ENCODE results near the gene PDZD7.
A peak's percentile ranks its signal among the peaks of the same experiment; 100 is the strongest.

The PDZD7 gene

GRCh38 chr10:100968863-100969186, 62.1 kb downstream of the PDZD7 start:
- Histone ChIP-seq H3K27ac (ENCODE audit: poor library complexity, severe bottlenecking) (no peak overlapping the region), H3K4me3 (ENCODE audit: severe bottlenecking) (peak overlapping the region; percentile 43), H3K9me3 (ENCODE audit: severe bottlenecking) (no peaks in the 10 kb centered on the region), H3K4me1 (ENCODE audit: insufficient read depth, poor library complexity, severe bottlenecking) (peaks cover 3% of the 10 kb centered on the region), H3K27me3 (ENCODE audit: insufficient read depth, poor library complexity, severe bottlenecking) (no peaks in the 10 kb centered on the region), H3K36me3 (ENCODE audit: low read depth) (peaks cover 5% of the 10 kb centered on the region; the same call in 1 of the 2 replicates)
- no peak for TF ChIP-seq CTCF (IDR thresholded peaks at IDR 0.05; ENCODE audit: poor library complexity, severe bottlenecking)
- ATAC-seq (ENCODE audit: low read depth), result peak; percentile 5; the same call in 2 of the 3 replicates
- DNase-seq (ENCODE audit: low spot score), result no peak

DNA sequence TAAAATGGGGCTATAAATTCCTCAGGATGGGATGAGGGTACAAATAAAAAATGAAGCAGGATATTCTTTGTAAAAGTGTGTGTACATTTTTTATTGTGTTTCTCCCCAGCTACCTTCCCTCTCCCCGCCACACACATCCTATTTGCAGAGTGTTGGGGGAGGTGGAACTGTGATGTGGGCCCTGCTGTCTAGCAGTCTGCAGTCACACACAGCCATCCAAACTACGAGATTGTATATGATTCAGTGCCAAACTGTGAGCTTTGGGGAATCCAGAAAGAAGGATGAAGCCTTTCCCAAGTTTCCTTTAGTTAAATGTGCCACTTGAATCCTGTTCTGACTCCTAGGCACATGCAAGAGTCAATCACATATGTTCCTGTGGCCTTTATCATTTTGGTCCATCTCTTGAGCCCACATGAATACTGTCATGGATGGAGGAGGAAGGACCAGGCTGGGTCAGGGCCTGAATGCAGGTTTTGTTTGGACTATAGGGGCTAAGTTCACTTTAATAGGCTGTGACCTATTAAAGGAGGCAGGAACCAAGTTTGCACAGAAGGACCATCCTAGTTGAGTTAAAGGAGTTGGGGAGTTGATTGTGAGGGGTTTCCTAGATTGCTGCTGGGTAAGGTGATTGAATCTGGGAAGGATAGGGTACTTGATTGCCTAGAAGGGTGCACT, 62.7 kb downstream of the PDZD7 start:
- Histone ChIP-seq H3K9me3 (ENCODE audit: severe bottlenecking) (no peaks in the 10 kb centered on the region), H3K4me1 (ENCODE audit: insufficient read depth, poor library complexity, severe bottlenecking) (peaks cover 3% of the 10 kb centered on the region), H3K27me3 (ENCODE audit: insufficient read depth, poor library complexity, severe bottlenecking) (no peaks in the 10 kb centered on the region), H3K36me3 (ENCODE audit: low read depth) (peaks cover 11% of the 10 kb centered on the region; the same call in 1 of the 2 replicates), H3K4me3 (ENCODE audit: severe bottlenecking) (no peak overlapping the region), H3K27ac (ENCODE audit: poor library complexity, severe bottlenecking) (no peak overlapping the region)
- no peak for TF ChIP-seq CTCF (IDR thresholded peaks at IDR 0.05; ENCODE audit: poor library complexity, severe bottlenecking)
- ATAC-seq (ENCODE audit: low read depth) (no peak), DNase-seq (ENCODE audit: low spot score) (no peak)

DNA sequence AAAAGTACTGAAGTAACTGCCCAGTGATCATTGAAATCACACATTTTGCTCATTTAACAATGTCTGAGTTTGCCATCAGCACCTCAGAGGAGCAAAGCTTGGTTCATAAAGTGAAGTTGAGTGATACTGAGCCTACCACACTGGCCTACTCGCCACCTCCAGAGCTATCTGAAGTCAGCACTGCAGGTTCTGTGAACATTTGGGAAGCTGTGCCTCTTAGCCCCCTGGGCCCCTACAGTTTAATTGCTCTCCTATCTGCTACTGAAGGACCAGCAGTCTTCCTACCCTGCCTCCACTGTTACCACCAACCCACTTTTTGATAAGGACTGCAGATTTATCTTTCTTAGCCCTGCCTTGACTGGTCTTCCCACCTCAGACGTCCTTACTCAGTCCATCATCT, 63.6 kb downstream of the PDZD7 start:
- no peak for TF ChIP-seq CTCF (IDR thresholded peaks at IDR 0.05; ENCODE audit: poor library complexity, severe bottlenecking)
- ATAC-seq (ENCODE audit: low read depth) (no peak), DNase-seq (ENCODE audit: low spot score) (no peak)
- Histone ChIP-seq H3K9me3 (ENCODE audit: severe bottlenecking) (no peaks in the 10 kb centered on the region), H3K4me3 (ENCODE audit: severe bottlenecking) (no peak overlapping the region), H3K27me3 (ENCODE audit: insufficient read depth, poor library complexity, severe bottlenecking) (no peaks in the 10 kb centered on the region), H3K27ac (ENCODE audit: poor library complexity, severe bottlenecking) (no peak overlapping the region), H3K4me1 (ENCODE audit: insufficient read depth, poor library complexity, severe bottlenecking) (peaks cover 3% of the 10 kb centered on the region), H3K36me3 (ENCODE audit: low read depth) (peaks cover 20% of the 10 kb centered on the region)

DNA sequence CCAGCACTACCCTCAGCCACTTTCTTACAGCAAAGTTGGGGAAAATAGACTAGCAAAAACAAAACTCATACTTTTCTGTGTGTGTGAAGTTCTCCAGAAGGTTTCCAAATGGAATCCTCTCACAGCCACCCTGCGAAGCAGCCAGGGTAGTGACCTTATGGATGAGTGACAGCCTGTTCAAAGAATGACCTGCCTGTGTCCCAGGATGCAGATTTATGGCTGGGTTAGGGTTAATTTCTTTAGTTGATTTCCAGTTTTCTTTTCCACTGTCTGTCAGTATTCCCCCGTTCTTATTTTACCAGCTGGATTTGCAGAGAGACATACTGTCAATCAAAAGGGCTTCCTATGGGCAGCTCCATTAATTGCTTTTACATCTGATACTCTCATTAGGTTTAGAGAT, 64.0 kb downstream of the PDZD7 start:
- no peak for TF ChIP-seq CTCF (IDR thresholded peaks at IDR 0.05; ENCODE audit: poor library complexity, severe bottlenecking)
- no peak for ATAC-seq (ENCODE audit: low read depth)
- no peaks in the 10 kb centered on the region for H3K27me3 ChIP-seq (ENCODE audit: insufficient read depth, poor library complexity, severe bottlenecking)
- no peaks in the 10 kb centered on the region for H3K9me3 ChIP-seq (ENCODE audit: severe bottlenecking)
- DNase-seq (ENCODE audit: low spot score), result no peak
- H3K4me3 ChIP-seq (ENCODE audit: severe bottlenecking), result no peak overlapping the region
- H3K36me3 ChIP-seq (ENCODE audit: low read depth), result peaks cover 24% of the 10 kb centered on the region
- peaks cover 3% of the 10 kb centered on the region for H3K4me1 ChIP-seq (ENCODE audit: insufficient read depth, poor library complexity, severe bottlenecking)
- no peak overlapping the region for H3K27ac ChIP-seq (ENCODE audit: poor library complexity, severe bottlenecking)

DNA sequence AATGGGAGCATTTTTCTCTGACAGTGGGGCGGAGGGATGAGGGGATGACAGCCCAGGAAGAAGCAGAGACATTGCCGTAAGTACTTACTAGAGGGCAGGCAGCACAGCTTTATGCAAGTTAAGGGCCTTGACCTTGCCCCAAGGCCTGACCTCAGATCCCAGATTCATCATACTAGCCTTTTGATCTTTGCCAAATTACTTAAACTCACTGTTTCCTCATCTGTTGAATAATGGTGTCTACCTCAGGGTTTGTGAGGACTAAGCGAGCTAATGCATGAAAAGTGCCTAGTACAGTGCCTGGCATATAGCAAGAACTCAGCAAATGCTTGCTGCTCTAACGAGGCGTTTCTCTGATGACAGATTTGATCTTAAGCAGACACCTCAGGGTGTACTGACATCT, 65.1 kb downstream of the PDZD7 start:
- Histone ChIP-seq H3K9me3 (ENCODE audit: severe bottlenecking) (no peaks in the 10 kb centered on the region), H3K4me1 (ENCODE audit: insufficient read depth, poor library complexity, severe bottlenecking) (peaks cover 3% of the 10 kb centered on the region), H3K4me3 (ENCODE audit: severe bottlenecking) (no peak overlapping the region), H3K27me3 (ENCODE audit: insufficient read depth, poor library complexity, severe bottlenecking) (no peaks in the 10 kb centered on the region), H3K27ac (ENCODE audit: poor library complexity, severe bottlenecking) (no peak overlapping the region), H3K36me3 (ENCODE audit: low read depth) (peaks cover 33% of the 10 kb centered on the region)
- DNase-seq (ENCODE audit: low spot score) (no peak), ATAC-seq (ENCODE audit: low read depth) (no peak)
- no peak for TF ChIP-seq CTCF (IDR thresholded peaks at IDR 0.05; ENCODE audit: poor library complexity, severe bottlenecking)
